IPS-15b (cell line): ENCODE measurements around the gene FREM2.

Source experiments
- H3K27me3 ChIP-seq: one replicate; pipeline ENCODE4 v1.6.1; 2013; ENCODE audit warnings: low read length; ENCODE audit not compliant: control insufficient read depth, insufficient read depth
- H3K36me3 ChIP-seq: one replicate; pipeline ENCODE4 v1.6.1; 2013; ENCODE audit warnings: low read length; ENCODE audit not compliant: control insufficient read depth, insufficient read depth
- H3K4me1 ChIP-seq: one replicate; pipeline ENCODE4 v1.6.1; 2013; ENCODE audit warnings: mild to moderate bottlenecking, low read length; ENCODE audit not compliant: control insufficient read depth, insufficient read depth
- H3K4me3 ChIP-seq: one replicate; pipeline ENCODE4 v1.5.1; 2013; ENCODE audit warnings: low read depth, low read length
- H3K9ac ChIP-seq: one replicate; pipeline ENCODE4 v1.6.1; 2013; ENCODE audit warnings: low read depth, mild to moderate bottlenecking, low read length
- H3K9me3 ChIP-seq: one replicate; pipeline ENCODE4 v1.6.1; 2013; ENCODE audit warnings: mild to moderate bottlenecking, low read length; ENCODE audit not compliant: control insufficient read depth, insufficient read depth

Gene FREM2

DNA sequence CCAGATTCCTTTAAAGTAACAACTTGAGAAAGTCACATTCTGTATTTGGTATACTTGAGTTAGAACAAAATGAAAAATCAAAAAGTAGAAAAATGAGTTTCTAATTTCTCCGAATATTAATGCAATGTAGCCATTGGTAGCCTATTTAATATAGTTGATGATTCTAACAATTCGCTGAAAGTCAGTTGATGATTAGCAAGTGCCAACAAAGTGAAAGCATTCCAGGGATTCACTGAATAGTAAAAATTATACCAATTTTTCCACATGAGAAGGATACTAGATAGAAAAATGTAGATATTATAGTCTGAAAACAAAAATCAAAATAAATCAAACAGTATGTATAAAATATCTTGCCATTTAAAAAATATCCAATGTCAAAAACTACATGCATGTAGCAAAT lies 117.2 kb downstream of the FREM2 start:
- no peak overlapping the region for H3K4me3 ChIP-seq
- no peaks in the 10 kb centered on the region for H3K36me3 ChIP-seq
- no peak overlapping the region for H3K9ac ChIP-seq
- H3K9me3 ChIP-seq, result no peaks in the 10 kb centered on the region
- H3K4me1 ChIP-seq, result peaks cover 20% of the 10 kb centered on the region
- no peaks in the 10 kb centered on the region for H3K27me3 ChIP-seq

DNA sequence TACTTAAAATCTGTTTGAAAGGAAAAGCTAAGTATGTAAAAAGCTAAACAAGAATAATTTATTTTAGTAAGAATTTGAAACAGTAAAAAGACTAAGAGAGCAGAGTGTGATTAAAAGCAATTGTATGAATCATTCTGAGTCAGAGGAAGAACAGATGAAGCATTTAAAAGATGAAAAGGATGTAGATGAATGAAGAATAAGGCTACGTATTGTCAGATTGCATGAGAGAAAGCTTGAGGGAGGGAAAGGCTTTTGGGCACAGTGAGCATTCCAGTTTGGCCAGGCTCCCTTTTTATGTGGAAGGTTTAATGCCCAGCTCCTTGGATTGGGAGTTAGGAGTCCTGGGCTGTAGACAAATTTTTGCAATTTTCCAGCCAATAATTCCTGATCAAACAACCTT lies 117.7 kb downstream of the FREM2 start:
- Histone ChIP-seq H3K27me3 (no peaks in the 10 kb centered on the region), H3K4me3 (no peak overlapping the region), H3K4me1 (peaks cover 20% of the 10 kb centered on the region), H3K36me3 (no peaks in the 10 kb centered on the region), H3K9ac (no peak overlapping the region), H3K9me3 (no peaks in the 10 kb centered on the region)

DNA sequence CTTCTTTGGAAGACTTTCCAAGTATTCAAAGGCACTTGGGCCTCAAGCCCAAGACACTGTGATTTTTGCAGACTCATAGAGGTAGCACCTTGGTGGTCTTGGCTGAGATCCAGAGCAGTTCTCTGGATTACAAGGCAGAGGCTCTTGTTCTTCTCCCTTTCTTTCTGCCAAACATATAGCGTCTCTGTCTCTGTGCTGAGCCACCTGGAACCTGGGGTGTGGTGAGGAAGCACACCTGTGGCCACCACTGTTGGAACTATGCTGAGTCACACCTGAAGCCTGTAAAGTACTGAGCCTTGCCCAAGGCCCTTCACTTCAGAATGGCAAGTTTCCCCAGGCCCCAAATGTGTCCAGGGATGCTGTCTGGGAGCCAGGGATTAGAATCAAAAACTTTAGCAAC lies 127.5 kb downstream of the FREM2 start:
- Histone ChIP-seq H3K4me1 (no peaks in the 10 kb centered on the region), H3K9me3 (no peaks in the 10 kb centered on the region), H3K27me3 (no peaks in the 10 kb centered on the region), H3K36me3 (no peaks in the 10 kb centered on the region), H3K4me3 (no peak overlapping the region), H3K9ac (no peak overlapping the region)

DNA sequence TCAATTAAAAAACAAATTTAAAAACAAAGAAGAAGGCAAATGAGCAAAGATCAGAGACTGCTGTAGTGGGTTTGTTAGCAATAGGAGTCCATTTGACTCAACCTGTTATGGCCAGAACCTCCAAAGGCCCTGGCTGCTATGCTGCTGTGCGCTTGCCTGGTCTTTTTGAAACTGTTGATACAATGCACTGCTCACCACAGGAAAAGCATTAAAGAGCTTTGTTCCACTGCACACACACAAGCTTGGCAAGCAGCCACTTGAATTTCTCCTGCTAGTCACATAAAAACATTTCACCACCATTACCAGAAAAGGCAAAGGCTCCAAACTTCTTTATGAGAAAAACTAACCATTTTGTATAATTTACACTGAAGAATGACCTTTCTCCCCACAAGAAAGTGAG lies 132.2 kb downstream of the FREM2 start:
- Histone ChIP-seq H3K9me3 (no peaks in the 10 kb centered on the region), H3K4me3 (no peak overlapping the region), H3K4me1 (no peaks in the 10 kb centered on the region), H3K27me3 (no peaks in the 10 kb centered on the region), H3K36me3 (no peaks in the 10 kb centered on the region), H3K9ac (no peak overlapping the region)

DNA sequence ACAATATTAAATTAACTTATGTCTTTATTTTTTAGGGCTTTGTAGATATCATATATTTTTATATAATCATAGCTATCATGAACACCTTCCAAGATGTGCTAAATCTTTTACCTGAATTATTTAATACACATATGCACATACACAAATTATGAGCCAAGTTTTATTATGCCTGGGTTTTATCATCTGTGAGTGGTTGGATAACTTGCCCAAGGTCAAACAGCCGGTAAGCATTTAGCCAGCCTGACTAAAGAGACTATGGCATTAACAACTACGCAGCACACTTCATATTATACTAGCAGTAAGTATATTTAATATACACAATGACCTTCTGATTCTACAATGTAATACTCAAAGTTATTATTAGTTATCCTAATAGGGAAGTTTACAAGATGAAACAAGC lies 132.7 kb downstream of the FREM2 start:
- Histone ChIP-seq H3K9ac (no peak overlapping the region), H3K4me1 (peaks cover under 1% of the 10 kb centered on the region), H3K27me3 (no peaks in the 10 kb centered on the region), H3K4me3 (no peak overlapping the region), H3K9me3 (no peaks in the 10 kb centered on the region), H3K36me3 (no peaks in the 10 kb centered on the region)

DNA sequence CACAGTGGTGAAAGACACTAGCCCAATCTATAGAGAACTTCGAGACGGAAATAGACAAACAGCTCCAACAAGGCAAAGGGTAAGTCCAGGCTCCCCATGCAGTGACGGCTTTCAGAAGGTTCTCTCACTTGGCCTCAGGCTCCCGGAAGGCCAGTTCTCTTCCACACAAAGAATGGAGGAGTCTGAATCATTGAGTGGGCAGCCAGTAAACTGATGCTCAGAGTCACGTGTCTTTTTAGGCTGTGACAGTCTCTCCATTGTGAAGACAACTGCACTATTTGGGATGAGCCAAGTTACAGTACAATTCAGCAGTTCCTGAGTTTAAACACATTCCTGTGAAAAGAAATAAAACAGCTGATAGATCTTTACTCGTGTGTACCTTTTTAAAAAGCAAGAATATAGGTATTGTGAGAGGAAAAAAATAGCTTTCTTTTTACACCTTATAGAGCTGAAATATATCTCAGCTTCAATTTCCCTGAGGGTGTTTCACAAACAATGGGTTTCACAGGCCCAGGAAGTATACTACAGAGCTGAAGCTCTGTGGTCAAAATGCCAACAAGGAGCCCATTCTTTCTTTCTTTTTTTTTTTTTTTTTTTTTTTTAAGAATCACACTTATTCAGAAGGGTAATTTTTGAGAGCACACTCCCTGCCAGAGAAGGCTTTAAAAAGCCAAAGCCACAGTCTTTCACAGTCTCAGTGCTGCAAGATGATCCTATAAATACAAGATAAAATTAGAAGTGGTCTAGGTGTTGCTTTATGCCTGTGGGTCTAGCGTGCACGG lies 135.1 kb downstream of the FREM2 start:
- Histone ChIP-seq H3K4me3 (no peak overlapping the region), H3K9ac (no peak overlapping the region), H3K9me3 (no peaks in the 10 kb centered on the region), H3K27me3 (no peaks in the 10 kb centered on the region), H3K4me1 (peaks cover 2% of the 10 kb centered on the region), H3K36me3 (no peaks in the 10 kb centered on the region)

DNA sequence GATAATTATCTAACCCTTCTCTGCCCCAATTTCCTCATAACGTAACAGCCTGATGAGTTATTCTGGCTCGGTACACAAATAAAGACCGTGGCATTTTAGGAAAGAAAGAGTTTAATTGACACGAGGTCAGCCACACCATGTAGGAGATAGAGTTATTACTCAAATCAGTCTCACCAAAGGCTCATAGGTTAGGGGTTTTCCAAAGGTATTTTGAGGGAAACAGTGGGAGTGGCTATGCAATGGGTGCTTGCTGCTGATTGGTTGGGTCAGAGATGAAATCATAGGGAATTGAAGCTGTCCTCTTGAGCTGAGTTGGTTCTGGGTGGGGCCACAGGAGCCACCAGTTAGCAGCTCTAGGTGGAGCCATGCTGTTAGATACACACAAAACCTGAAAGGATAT lies 137.5 kb downstream of the FREM2 start:
- H3K4me3 ChIP-seq, result no peak overlapping the region
- H3K36me3 ChIP-seq, result no peaks in the 10 kb centered on the region
- H3K27me3 ChIP-seq, result no peaks in the 10 kb centered on the region
- H3K9me3 ChIP-seq, result no peaks in the 10 kb centered on the region
- H3K9ac ChIP-seq, result no peak overlapping the region
- H3K4me1 ChIP-seq, result peaks cover 2% of the 10 kb centered on the region

DNA sequence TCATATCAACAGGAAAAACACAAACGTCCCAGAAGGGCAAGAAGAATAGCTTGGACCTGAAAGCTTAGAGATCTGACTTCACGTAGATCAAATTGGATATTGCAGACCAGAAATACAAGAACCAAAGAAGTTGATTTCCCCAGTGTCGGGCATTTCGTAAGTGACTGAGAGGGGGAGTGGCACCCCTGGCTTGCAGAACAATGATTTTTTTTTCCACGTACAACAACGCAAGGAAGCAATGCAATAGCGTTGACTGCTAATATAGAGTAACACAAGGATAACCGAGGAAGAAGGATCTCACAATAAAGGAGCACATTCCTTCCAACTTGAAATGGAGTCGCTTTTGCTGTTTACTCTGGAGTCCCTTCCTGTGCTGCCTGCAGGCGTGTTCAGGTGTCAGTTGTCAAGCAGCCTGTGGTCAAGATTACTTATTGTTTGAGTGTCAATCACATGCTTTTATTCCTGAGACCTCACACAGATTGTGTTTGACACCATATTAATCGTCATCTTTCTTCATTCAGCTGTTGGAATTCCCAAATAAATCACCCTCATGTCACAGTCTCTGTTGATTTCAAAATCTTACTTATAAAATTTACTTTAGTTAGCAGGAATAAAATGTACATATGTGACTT lies 139.4 kb downstream of the FREM2 start:
- H3K9me3 ChIP-seq, result no peaks in the 10 kb centered on the region
- H3K27me3 ChIP-seq, result no peaks in the 10 kb centered on the region
- no peak overlapping the region for H3K4me3 ChIP-seq
- no peaks in the 10 kb centered on the region for H3K36me3 ChIP-seq
- H3K4me1 ChIP-seq, result peaks cover 2% of the 10 kb centered on the region
- H3K9ac ChIP-seq, result no peak overlapping the region

DNA sequence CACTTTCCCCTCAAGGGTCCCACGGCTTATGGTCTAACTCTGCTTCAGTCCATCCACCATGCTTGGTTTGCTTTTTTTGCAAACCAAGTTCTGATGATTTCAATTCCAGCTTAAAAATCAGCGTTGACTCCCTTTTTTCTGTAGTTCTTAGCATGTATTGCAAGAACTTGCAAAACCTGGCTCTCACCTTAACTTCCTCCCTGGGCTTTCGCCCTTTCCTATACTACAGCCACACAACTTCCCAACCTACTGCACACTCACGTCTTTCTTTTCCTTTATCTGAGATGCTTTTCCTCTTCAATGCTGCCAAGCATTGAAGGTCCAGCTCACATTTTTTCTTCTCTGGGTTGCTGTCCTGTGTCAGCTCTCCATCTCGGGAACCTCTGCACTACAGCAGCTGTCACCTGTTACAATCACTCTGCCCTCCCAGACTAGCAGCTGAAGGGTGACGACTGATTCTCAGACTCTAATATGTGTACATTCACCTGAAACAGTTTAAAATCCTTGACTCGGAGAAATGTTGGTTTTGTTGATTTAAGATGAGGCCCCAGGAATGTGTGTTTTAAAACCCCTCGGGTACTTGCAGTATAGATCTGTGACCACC lies 143.7 kb downstream of the FREM2 start:
- Histone ChIP-seq H3K9me3 (no peaks in the 10 kb centered on the region), H3K9ac (no peak overlapping the region), H3K4me3 (no peak overlapping the region), H3K4me1 (no peaks in the 10 kb centered on the region), H3K27me3 (no peaks in the 10 kb centered on the region), H3K36me3 (no peaks in the 10 kb centered on the region)

DNA sequence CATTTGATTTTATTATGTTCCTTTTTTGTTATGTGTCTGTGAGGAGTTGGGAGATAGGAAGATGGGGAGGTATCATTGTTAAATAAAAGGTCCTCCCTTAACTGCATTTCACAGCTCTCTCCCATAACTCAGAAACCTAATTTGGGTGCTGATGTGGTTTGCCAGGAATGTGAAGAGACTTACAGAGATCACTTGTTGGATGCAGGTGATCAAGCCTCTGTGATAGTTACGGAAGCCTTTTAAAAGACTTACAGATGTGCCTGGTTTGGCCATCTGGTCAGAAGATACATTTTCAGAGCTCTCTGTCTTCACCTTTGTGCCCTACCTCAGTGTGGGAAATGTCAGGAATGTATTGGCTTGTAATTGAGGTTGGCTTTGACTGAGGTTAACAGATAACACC lies 157.7 kb downstream of the FREM2 start:
- no peaks in the 10 kb centered on the region for H3K4me1 ChIP-seq
- no peaks in the 10 kb centered on the region for H3K27me3 ChIP-seq
- no peaks in the 10 kb centered on the region for H3K36me3 ChIP-seq
- H3K4me3 ChIP-seq, result no peak overlapping the region
- H3K9me3 ChIP-seq, result no peaks in the 10 kb centered on the region
- H3K9ac ChIP-seq, result no peak overlapping the region

DNA sequence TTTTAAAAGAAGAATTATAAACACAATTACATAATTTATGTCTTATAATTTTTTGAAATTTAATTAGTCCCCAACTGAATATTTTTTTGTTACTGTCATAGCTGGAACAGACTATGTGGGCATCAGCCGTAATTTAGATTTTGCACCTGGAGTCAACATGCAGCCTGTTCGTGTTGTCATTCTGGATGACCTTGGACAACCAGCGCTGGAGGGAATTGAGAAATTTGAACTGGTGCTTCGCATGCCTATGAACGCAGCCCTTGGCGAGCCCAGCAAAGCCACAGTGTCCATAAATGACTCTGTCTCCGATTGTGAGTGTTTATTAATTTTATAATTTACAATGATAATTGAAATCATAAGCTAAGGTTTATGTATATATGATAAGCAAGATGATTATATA lies 161.5 kb downstream of the FREM2 start:
- Histone ChIP-seq H3K4me1 (no peaks in the 10 kb centered on the region), H3K27me3 (no peaks in the 10 kb centered on the region), H3K4me3 (no peak overlapping the region), H3K9ac (no peak overlapping the region), H3K36me3 (no peaks in the 10 kb centered on the region), H3K9me3 (no peaks in the 10 kb centered on the region)

DNA sequence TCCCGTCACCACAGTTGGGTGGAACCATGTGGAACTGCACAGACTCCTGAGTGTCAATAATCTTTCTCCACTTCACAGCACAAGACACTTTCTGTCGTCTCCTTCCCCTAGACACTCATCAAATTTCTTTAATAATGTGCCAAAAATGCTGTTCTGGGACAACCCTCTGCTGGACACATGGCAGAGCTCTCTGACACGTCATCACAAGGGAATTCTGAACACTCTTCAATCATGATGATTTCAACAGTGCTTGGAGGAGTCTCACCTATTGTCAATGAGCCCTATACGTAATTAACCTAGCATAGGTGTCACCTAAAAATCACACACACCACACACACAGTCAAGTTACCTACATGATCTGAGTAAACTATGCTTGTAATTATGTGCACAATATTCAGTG lies 162.4 kb downstream of the FREM2 start:
- H3K4me3 ChIP-seq, result no peak overlapping the region
- no peaks in the 10 kb centered on the region for H3K27me3 ChIP-seq
- H3K36me3 ChIP-seq, result no peaks in the 10 kb centered on the region
- no peaks in the 10 kb centered on the region for H3K4me1 ChIP-seq
- no peak overlapping the region for H3K9ac ChIP-seq
- no peaks in the 10 kb centered on the region for H3K9me3 ChIP-seq
